ENCODE measurements around the gene BABAM2.

BABAM2 gene

GRCh38 chr2:28166956-28167355, 276.4 kb downstream of the BABAM2 start:
- no peak for TF ChIP-seq ZNF274 (IDR thresholded peaks at IDR 0.05; ENCODE audit: low read depth, low read length)
- H3K4me3 ChIP-seq (ENCODE audit: low read length): no peak overlapping the region

DNA sequence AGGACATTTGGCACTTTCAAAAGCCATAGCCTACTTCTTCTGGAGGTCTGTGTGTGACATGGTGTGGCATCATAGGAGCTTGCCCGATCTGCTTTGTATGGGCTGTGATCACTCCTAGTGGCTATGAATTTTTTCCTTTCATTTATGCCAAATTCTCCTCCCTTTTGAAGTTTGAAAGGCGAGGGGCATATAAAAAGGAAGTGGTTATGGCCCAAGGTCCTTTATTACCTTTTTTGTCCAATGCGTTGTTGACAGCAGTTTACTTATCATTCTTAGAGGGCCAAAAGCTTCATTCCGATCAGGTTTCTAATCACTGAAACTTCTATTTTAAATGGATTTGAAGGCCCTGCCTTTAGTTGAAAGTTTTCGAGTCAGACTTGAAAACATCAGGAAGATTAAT, 277.8 kb downstream of the BABAM2 start:
- no peak overlapping the region for H3K4me3 ChIP-seq (ENCODE audit: low read length)

DNA sequence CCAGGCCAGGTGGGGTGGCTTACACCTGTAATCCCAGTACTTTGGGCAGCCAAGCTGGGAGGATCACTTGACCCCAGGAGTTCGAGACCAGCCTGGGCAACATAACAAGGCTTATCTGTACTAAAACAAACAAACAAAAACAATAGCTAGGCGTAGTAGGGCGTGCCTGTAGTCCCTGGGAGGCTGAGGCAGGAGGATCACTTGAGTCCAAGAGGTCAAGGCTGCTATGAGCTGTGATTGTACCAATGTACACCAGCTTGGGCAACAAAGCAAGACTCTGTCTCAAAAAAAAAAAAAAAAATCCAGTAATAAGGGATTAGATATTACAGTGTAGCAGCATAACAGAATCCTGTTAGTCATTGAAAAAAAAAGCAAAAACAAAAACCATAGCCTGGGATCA, 279.0 kb downstream of the BABAM2 start:
- no peak overlapping the region for H3K4me3 ChIP-seq (ENCODE audit: low read length)
- no peak for TF ChIP-seq ZNF274 (IDR thresholded peaks at IDR 0.05; ENCODE audit: low read depth, low read length)

More for the DNA sequence above, 277.8 kb downstream of the BABAM2 start:
- TF ChIP-seq ZNF274 (IDR thresholded peaks at IDR 0.05; ENCODE audit: low read depth, low read length): no peak

DNA sequence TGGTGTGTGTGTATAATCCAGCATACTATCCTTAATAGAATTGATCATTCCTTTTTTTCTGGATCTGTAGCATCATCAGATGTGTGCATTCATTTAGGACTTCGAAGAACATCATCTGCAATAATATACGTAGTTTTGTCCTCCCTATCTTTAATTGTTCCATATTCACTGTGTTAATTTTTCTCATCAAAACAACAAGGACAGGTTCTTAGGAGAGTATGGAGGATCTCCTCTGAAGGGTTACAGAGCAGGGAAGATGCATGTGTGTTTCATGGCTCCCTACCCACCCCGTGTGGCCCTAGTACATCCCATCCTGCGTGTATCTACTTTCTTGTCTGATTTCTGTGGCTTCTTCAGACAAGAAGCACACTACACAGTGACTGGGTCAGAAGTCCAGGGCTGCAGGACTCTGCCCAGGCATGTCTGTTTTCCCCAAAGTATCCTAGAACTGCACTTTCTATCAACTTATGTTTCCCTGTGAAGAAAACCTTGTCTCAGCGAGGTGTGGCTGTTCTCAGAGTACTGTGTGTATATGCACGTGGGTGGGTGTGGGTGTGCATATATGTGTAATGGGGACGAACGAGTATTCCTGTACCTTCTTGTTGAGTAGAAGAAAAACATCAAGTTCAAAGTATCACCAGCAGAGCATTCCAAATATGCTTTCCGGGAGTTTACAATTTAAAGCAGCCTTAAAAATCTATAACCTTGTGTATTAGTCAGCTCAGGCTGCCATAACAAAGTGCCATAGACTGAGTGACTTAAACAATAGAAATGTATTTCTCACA, 281.8 kb downstream of the BABAM2 start:
- TF ChIP-seq ZNF274 (IDR thresholded peaks at IDR 0.05; ENCODE audit: low read depth, low read length): no peak
- no peak overlapping the region for H3K4me3 ChIP-seq (ENCODE audit: low read length)

- H3K4me3 ChIP-seq (ENCODE audit: low read length): no peak overlapping the region
- no peak for TF ChIP-seq ZNF274 (IDR thresholded peaks at IDR 0.05; ENCODE audit: low read depth, low read length)
Measured at GRCh38 chr2:28173377-28173776, 282.8 kb downstream of the BABAM2 start.

- no peak overlapping the region for H3K4me3 ChIP-seq (ENCODE audit: low read length)
- no peak for TF ChIP-seq ZNF274 (IDR thresholded peaks at IDR 0.05; ENCODE audit: low read depth, low read length)
Measured at GRCh38 chr2:28174211-28174610, 283.7 kb downstream of the BABAM2 start.

DNA sequence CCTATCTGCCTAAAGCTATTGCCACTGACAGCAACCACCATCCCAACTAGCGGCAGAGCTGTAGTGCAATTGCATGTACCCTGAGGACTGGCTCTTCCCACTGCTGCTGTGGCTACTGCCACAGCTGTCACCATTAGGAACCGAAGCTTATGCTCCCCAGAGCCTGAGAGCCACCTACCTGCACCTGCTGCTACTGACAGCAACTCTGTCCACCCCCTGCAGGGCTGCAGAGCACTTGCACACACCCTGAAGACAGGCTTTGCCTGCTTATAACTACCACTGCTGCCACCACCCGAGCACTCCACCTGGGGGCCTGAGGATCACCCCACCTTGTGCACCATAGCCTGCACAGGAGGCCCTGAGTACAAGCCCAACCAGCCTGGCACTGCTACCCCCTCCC, 284.5 kb downstream of the BABAM2 start:
- TF ChIP-seq ZNF274 (IDR thresholded peaks at IDR 0.05; ENCODE audit: low read depth, low read length): no peak
- H3K4me3 ChIP-seq (ENCODE audit: low read length): no peak overlapping the region

- TF ChIP-seq ZNF274 (IDR thresholded peaks at IDR 0.05; ENCODE audit: low read depth, low read length): no peak
- H3K4me3 ChIP-seq (ENCODE audit: low read length): no peak overlapping the region
Measured at GRCh38 chr2:28178946-28179345, 288.4 kb downstream of the BABAM2 start.

GRCh38 chr2:28181801-28182200, 291.3 kb downstream of the BABAM2 start:
- no peak for TF ChIP-seq ZNF274 (IDR thresholded peaks at IDR 0.05; ENCODE audit: low read depth, low read length)

GRCh38 chr2:28182348-28182747, 291.8 kb downstream of the BABAM2 start:
- H3K4me3 ChIP-seq (ENCODE audit: low read length): no peak overlapping the region
- TF ChIP-seq ZNF274 (IDR thresholded peaks at IDR 0.05; ENCODE audit: low read depth, low read length): no peak

More at GRCh38 chr2:28181801-28182200, 291.3 kb downstream of the BABAM2 start:
- no peak overlapping the region for H3K4me3 ChIP-seq (ENCODE audit: low read length)

GRCh38 chr2:28185153-28185552, 294.6 kb downstream of the BABAM2 start:
- H3K4me3 ChIP-seq (ENCODE audit: low read length): no peak overlapping the region
- no peak for TF ChIP-seq ZNF274 (IDR thresholded peaks at IDR 0.05; ENCODE audit: low read depth, low read length)

DNA sequence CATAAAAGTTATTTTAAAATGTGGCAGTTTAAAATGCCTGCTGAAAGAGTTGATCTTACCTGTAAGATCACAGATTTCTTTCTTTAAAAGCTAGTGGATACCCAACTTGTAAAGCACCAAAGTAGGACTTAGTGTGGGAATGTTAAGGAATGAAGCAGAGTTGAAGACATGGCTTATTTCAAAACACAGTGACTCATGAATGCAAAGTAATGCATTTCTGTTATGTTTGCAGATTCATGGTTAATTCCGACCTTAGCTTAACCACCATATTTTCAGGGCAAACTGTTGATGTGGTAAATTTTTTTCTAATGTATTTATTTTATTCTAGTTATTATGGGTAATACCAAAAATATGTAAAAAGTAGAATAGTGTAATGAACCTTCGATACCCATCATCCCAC, 295.4 kb downstream of the BABAM2 start:
- TF ChIP-seq ZNF274 (IDR thresholded peaks at IDR 0.05; ENCODE audit: low read depth, low read length): no peak

GRCh38 chr2:28187186-28187585, 296.7 kb downstream of the BABAM2 start:
- no peak overlapping the region for H3K4me3 ChIP-seq (ENCODE audit: low read length)

More for the DNA sequence above, 295.4 kb downstream of the BABAM2 start:
- H3K4me3 ChIP-seq (ENCODE audit: low read length): no peak overlapping the region

DNA sequence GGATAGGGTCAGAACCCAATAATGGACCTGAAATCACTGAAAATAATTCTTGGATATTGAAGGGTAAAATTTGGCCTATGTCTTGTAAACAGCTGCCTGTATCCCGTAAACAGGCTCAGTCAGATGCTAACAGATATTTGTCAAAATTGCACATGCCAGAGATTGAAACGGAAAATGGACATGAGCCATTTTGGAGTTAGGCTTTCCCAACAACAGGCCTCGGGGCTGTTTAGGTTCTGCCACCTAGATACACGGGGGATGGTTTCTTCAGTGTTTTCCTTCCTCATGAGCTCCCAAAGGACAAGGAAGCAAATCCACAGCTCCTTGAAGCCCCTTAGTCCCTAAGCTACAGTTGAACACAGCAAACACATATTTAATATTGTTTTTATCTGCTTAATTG, 297.9 kb downstream of the BABAM2 start:
- no peak overlapping the region for H3K4me3 ChIP-seq (ENCODE audit: low read length)
- TF ChIP-seq ZNF274 (IDR thresholded peaks at IDR 0.05; ENCODE audit: low read depth, low read length): no peak

More at GRCh38 chr2:28187186-28187585, 296.7 kb downstream of the BABAM2 start:
- TF ChIP-seq ZNF274 (IDR thresholded peaks at IDR 0.05; ENCODE audit: low read depth, low read length): no peak

GRCh38 chr2:28193630-28194403, 303.3 kb downstream of the BABAM2 start:
- TF ChIP-seq ZNF274 (IDR thresholded peaks at IDR 0.05; ENCODE audit: low read depth, low read length): no peak
- H3K4me3 ChIP-seq (ENCODE audit: low read length): no peak overlapping the region
